Right kidney (tissue), 1 donor: ENCODE measurements around the gene SCN5A.

Experiments
- DNase-seq: peaks from one replicate; pipeline ENCODE4 v3.0.0-alpha.2; 2016

The SCN5A gene

GRCh38 chr3:38647217-38647970 is 2.1 kb downstream of the SCN5A start:
- no peak for DNase-seq

GRCh38 chr3:38646630-38647029 is 2.9 kb downstream of the SCN5A start:
- no peak for DNase-seq

- DNase-seq = no peak
Observed at GRCh38 chr3:38646062-38646461, 3.4 kb downstream of the SCN5A start.

GRCh38 chr3:38645601-38646000 is 3.9 kb downstream of the SCN5A start:
- no peak for DNase-seq

- no peak for DNase-seq
Observed at GRCh38 chr3:38645076-38645475, 4.4 kb downstream of the SCN5A start.

- no peak for DNase-seq
Observed at GRCh38 chr3:38644662-38645053, 4.8 kb downstream of the SCN5A start.

GRCh38 chr3:38644016-38644661 is 5.3 kb downstream of the SCN5A start:
- DNase-seq = no peak

- no peak for DNase-seq
Observed at GRCh38 chr3:38643592-38643991, 5.9 kb downstream of the SCN5A start.

- no peak for DNase-seq
Observed at GRCh38 chr3:38643090-38643489, 6.4 kb downstream of the SCN5A start.

- no peak for DNase-seq
Observed at GRCh38 chr3:38641461-38642110, 7.9 kb downstream of the SCN5A start.

- no peak for DNase-seq
Observed at GRCh38 chr3:38640661-38641452, 8.6 kb downstream of the SCN5A start.

- no peak for DNase-seq
Observed at GRCh38 chr3:38638354-38638753, 11.1 kb downstream of the SCN5A start.

GRCh38 chr3:38637906-38638305 is 11.6 kb downstream of the SCN5A start:
- DNase-seq = no peak

- DNase-seq = no peak
Observed at GRCh38 chr3:38636881-38637280, 12.6 kb downstream of the SCN5A start.

- no peak for DNase-seq
Observed at GRCh38 chr3:38636464-38636863, 13.0 kb downstream of the SCN5A start.

- DNase-seq = no peak
Observed at GRCh38 chr3:38634111-38634510, 15.4 kb downstream of the SCN5A start.

- no peak for DNase-seq
Observed at GRCh38 chr3:38632989-38633388, 16.5 kb downstream of the SCN5A start.

- no peak for DNase-seq
Observed at GRCh38 chr3:38630606-38631005, 18.9 kb downstream of the SCN5A start.

GRCh38 chr3:38630070-38630469 is 19.4 kb downstream of the SCN5A start:
- DNase-seq = no peak

GRCh38 chr3:38628835-38629234 is 20.7 kb downstream of the SCN5A start:
- DNase-seq = no peak

- no peak for DNase-seq
Observed at GRCh38 chr3:38627956-38628355, 21.5 kb downstream of the SCN5A start.

- no peak for DNase-seq
Observed at GRCh38 chr3:38626171-38626570, 23.3 kb downstream of the SCN5A start.

- no peak for DNase-seq
Observed at GRCh38 chr3:38623539-38623938, 25.9 kb downstream of the SCN5A start.
